IPS-15b (cell line): ENCODE results near the gene WNK2.

ENCODE experiments used
- H3K27me3 ChIP-seq: one replicate; pipeline ENCODE4 v1.6.1; 2013; ENCODE audit warnings: low read length; ENCODE audit not compliant: control insufficient read depth, insufficient read depth
- H3K36me3 ChIP-seq: one replicate; pipeline ENCODE4 v1.6.1; 2013; ENCODE audit warnings: low read length; ENCODE audit not compliant: control insufficient read depth, insufficient read depth
- H3K4me1 ChIP-seq: one replicate; pipeline ENCODE4 v1.6.1; 2013; ENCODE audit warnings: mild to moderate bottlenecking, low read length; ENCODE audit not compliant: control insufficient read depth, insufficient read depth
- H3K4me3 ChIP-seq: one replicate; pipeline ENCODE4 v1.5.1; 2013; ENCODE audit warnings: low read depth, low read length
- H3K9ac ChIP-seq: one replicate; pipeline ENCODE4 v1.6.1; 2013; ENCODE audit warnings: low read depth, mild to moderate bottlenecking, low read length
- H3K9me3 ChIP-seq: one replicate; pipeline ENCODE4 v1.6.1; 2013; ENCODE audit warnings: mild to moderate bottlenecking, low read length; ENCODE audit not compliant: control insufficient read depth, insufficient read depth

WNK2 gene

GRCh38 chr9:93292664-93293328, 108.9 kb downstream of the WNK2 start:
- H3K4me1 ChIP-seq = no peaks in the 10 kb centered on the region
- peaks cover 7% of the 10 kb centered on the region for H3K36me3 ChIP-seq
- H3K4me3 ChIP-seq = no peak overlapping the region
- H3K27me3 ChIP-seq = no peaks in the 10 kb centered on the region
- H3K9me3 ChIP-seq = no peaks in the 10 kb centered on the region
- H3K9ac ChIP-seq = no peak overlapping the region

- H3K27me3 ChIP-seq = no peaks in the 10 kb centered on the region
- H3K4me1 ChIP-seq = no peaks in the 10 kb centered on the region
- peaks cover 13% of the 10 kb centered on the region for H3K36me3 ChIP-seq
- H3K9ac ChIP-seq = no peak overlapping the region
- no peak overlapping the region for H3K4me3 ChIP-seq
- no peaks in the 10 kb centered on the region for H3K9me3 ChIP-seq
Measured at GRCh38 chr9:93294011-93294410, 110.1 kb downstream of the WNK2 start.

GRCh38 chr9:93295031-93295430, 111.1 kb downstream of the WNK2 start:
- Histone ChIP-seq H3K9ac (no peak overlapping the region), H3K36me3 (peaks cover 13% of the 10 kb centered on the region), H3K27me3 (no peaks in the 10 kb centered on the region), H3K9me3 (no peaks in the 10 kb centered on the region), H3K4me3 (no peak overlapping the region), H3K4me1 (no peaks in the 10 kb centered on the region)

- no peaks in the 10 kb centered on the region for H3K4me1 ChIP-seq
- H3K4me3 ChIP-seq = no peak overlapping the region
- no peak overlapping the region for H3K9ac ChIP-seq
Measured at GRCh38 chr9:93295456-93296076, 111.6 kb downstream of the WNK2 start.

GRCh38 chr9:93296889-93297480, 113.0 kb downstream of the WNK2 start:
- no peaks in the 10 kb centered on the region for H3K27me3 ChIP-seq
- H3K9ac ChIP-seq = no peak overlapping the region
- peaks cover 13% of the 10 kb centered on the region for H3K36me3 ChIP-seq
- H3K4me3 ChIP-seq = no peak overlapping the region
- H3K4me1 ChIP-seq = no peaks in the 10 kb centered on the region
- H3K9me3 ChIP-seq = no peaks in the 10 kb centered on the region

More at GRCh38 chr9:93295456-93296076, 111.6 kb downstream of the WNK2 start:
- no peaks in the 10 kb centered on the region for H3K9me3 ChIP-seq
- peaks cover 13% of the 10 kb centered on the region for H3K36me3 ChIP-seq
- no peaks in the 10 kb centered on the region for H3K27me3 ChIP-seq

GRCh38 chr9:93297659-93298497, 113.9 kb downstream of the WNK2 start:
- H3K9ac ChIP-seq = no peak overlapping the region
- H3K4me3 ChIP-seq = no peak overlapping the region
- no peaks in the 10 kb centered on the region for H3K4me1 ChIP-seq
- H3K36me3 ChIP-seq = peaks cover 8% of the 10 kb centered on the region
- no peaks in the 10 kb centered on the region for H3K27me3 ChIP-seq
- H3K9me3 ChIP-seq = no peaks in the 10 kb centered on the region

GRCh38 chr9:93298498-93299417, 114.8 kb downstream of the WNK2 start:
- H3K9me3 ChIP-seq = no peaks in the 10 kb centered on the region
- peaks cover 9% of the 10 kb centered on the region for H3K36me3 ChIP-seq
- H3K4me1 ChIP-seq = no peaks in the 10 kb centered on the region
- no peak overlapping the region for H3K4me3 ChIP-seq
- no peak overlapping the region for H3K9ac ChIP-seq
- H3K27me3 ChIP-seq = no peaks in the 10 kb centered on the region

GRCh38 chr9:93299418-93300174, 115.7 kb downstream of the WNK2 start:
- H3K9ac ChIP-seq = no peak overlapping the region
- no peaks in the 10 kb centered on the region for H3K9me3 ChIP-seq
- no peak overlapping the region for H3K4me3 ChIP-seq
- H3K4me1 ChIP-seq = no peaks in the 10 kb centered on the region
- H3K27me3 ChIP-seq = no peaks in the 10 kb centered on the region
- peaks cover 9% of the 10 kb centered on the region for H3K36me3 ChIP-seq

GRCh38 chr9:93300175-93300572, 116.2 kb downstream of the WNK2 start:
- Histone ChIP-seq H3K9ac (no peak overlapping the region), H3K27me3 (no peaks in the 10 kb centered on the region), H3K9me3 (no peaks in the 10 kb centered on the region), H3K36me3 (peaks cover 9% of the 10 kb centered on the region), H3K4me3 (no peak overlapping the region), H3K4me1 (peaks cover 2% of the 10 kb centered on the region)

- no peaks in the 10 kb centered on the region for H3K27me3 ChIP-seq
- H3K36me3 ChIP-seq = peaks cover 9% of the 10 kb centered on the region
- H3K9me3 ChIP-seq = no peaks in the 10 kb centered on the region
- H3K4me3 ChIP-seq = no peak overlapping the region
- H3K9ac ChIP-seq = no peak overlapping the region
- peaks cover 2% of the 10 kb centered on the region for H3K4me1 ChIP-seq
Measured at GRCh38 chr9:93300585-93301081, 116.7 kb downstream of the WNK2 start.
